HepG2 (cell line): ENCODE results near the gene CPT1B. TPM values are rescaled to one million over a fixed set of nuclear protein-coding genes. Genes with fewer than 3 reads are reported as not detected.

Experiments used
- BRF2 ChIP-seq: sonication (generic); formaldehyde crosslinking; IDR thresholded peaks from 2 replicates; pipeline ENCODE4 v1.8.1; 2022; ENCODE audit warnings: mild to moderate bottlenecking, missing genetic modification reagents
- GTF3A ChIP-seq: sonication (generic); formaldehyde crosslinking; conservative IDR thresholded peaks from 2 replicates; pipeline ENCODE4 v1.4.0; 2020; ENCODE audit warnings: mild to moderate bottlenecking, missing genetic modification reagents
- HNF4A ChIP-seq: sonication (generic); formaldehyde crosslinking; IDR thresholded peaks from 2 replicates; pipeline ENCODE4 v1.4.0; 2020; ENCODE audit warnings: missing genetic modification reagents
- MAX ChIP-seq: IDR thresholded peaks from 2 replicates; pipeline ENCODE4 v1.6.1; 2012; ENCODE audit warnings: inconsistent platforms
- PHF8 ChIP-seq: sonication (generic); formaldehyde crosslinking; IDR thresholded peaks from 2 replicates; pipeline ENCODE4 v1.5.0; 2020; ENCODE audit warnings: missing genetic modification reagents
- PLRG1 ChIP-seq: fragments of 450-650 bp; conservative IDR thresholded peaks from 2 replicates; pipeline ENCODE4 v1.6.1; 2016
- REL ChIP-seq: sonication (generic); formaldehyde crosslinking; conservative IDR thresholded peaks from 2 replicates; pipeline ENCODE4 v1.8.0; 2022; ENCODE audit warnings: mild to moderate bottlenecking, missing genetic modification reagents, moderate library complexity
- SMYD3 ChIP-seq: sonication (generic); formaldehyde crosslinking; IDR thresholded peaks from 2 replicates; pipeline ENCODE4 v1.8.1; 2023; ENCODE audit warnings: mild to moderate bottlenecking, missing genetic modification reagents
- SP1 ChIP-seq, 2 experiments: fragments of 450-650 bp in 1 of 2; sonication (generic) in 1 of 2; formaldehyde crosslinking in 1 of 2; IDR thresholded peaks; 2 replicates each; pipeline versions ENCODE4 v1.4.0 to v1.6.1; 2016 to 2020; ENCODE audit warnings: missing genetic modification reagents in 1 of 2
- THRA ChIP-seq: sonication (generic); formaldehyde crosslinking; IDR thresholded peaks from 2 replicates; pipeline ENCODE4 v1.4.0; 2020; ENCODE audit warnings: missing genetic modification reagents, borderline replicate concordance
- ZBTB2 ChIP-seq: sonication (generic); formaldehyde crosslinking; IDR thresholded peaks from 2 replicates; pipeline ENCODE4 v1.8.0; 2022; ENCODE audit warnings: low read depth, missing genetic modification reagents
- ZC3H13 ChIP-seq: sonication (generic); formaldehyde crosslinking; IDR thresholded peaks from 2 replicates; pipeline ENCODE4 v1.8.1; 2023; ENCODE audit warnings: mild to moderate bottlenecking, missing genetic modification reagents, moderate library complexity
- ZFAT ChIP-seq: sonication (generic); formaldehyde crosslinking; conservative IDR thresholded peaks from 2 replicates; pipeline ENCODE4 v1.8.1; 2023; ENCODE audit warnings: missing genetic modification reagents, inconsistent platforms
- ZNF205 ChIP-seq: IDR thresholded peaks from 2 replicates; pipeline ENCODE4 v1.6.1; 2018; ENCODE audit warnings: missing biosample characterization, missing genetic modification reagents
- ZNF333 ChIP-seq: sonication (generic); formaldehyde crosslinking; IDR thresholded peaks from 2 replicates; pipeline ENCODE4 v1.4.0; 2020; ENCODE audit warnings: mild to moderate bottlenecking, missing genetic modification reagents, borderline replicate concordance
- ZNF569 ChIP-seq: sonication (generic); formaldehyde crosslinking; IDR thresholded peaks from 2 replicates; pipeline ENCODE4 v1.5.0; 2020; ENCODE audit warnings: mild to moderate bottlenecking, missing genetic modification reagents, moderate library complexity, borderline replicate concordance
- ZNF660 ChIP-seq: sonication (generic); formaldehyde crosslinking; IDR thresholded peaks from 2 replicates; pipeline ENCODE4 v1.5.1; 2020; ENCODE audit warnings: mild to moderate bottlenecking, low read depth, missing genetic modification reagents, borderline replicate concordance
- ZNF839 ChIP-seq: sonication (generic); formaldehyde crosslinking; IDR thresholded peaks from 2 replicates; pipeline ENCODE4 v1.4.0; 2020; ENCODE audit warnings: missing genetic modification reagents, mild to moderate bottlenecking, borderline replicate concordance
- polyA plus RNA-seq, 8 experiments: library from polyadenylated mRNA; depleted of rRNA in 3 of 8; stranded (reverse) in 7 of 8; unstranded in 1 of 8; fragments of >200 nt; fragmentation: Illumina TruSeq in 4 of 8; extraction: Trizol in 4 of 8; gene quantifications; 2 replicates each; pipeline versions ENCODE4 v1.2.1 to v1.2.3, GENCODE V29; 2011 to 2016; ENCODE audit warnings: low read depth in 4 of 8, missing spikeins in 1 of 8, mixed read lengths in 1 of 8; ENCODE audit not compliant: insufficient read depth in 1 of 8
- total RNA-seq, 5 experiments: library from RNA; depleted of rRNA; stranded (reverse); fragments of >200 nt; fragmentation: Illumina TruSeq; extraction: Trizol; gene quantifications; 2 replicates each; pipeline ENCODE4 v1.2.3, GENCODE V29; 2016; ENCODE audit warnings: low read depth in 1 of 5
- TF ChIP-seq, protein P1 (sequence below): sonication (generic); formaldehyde crosslinking; IDR thresholded peaks from 2 replicates; pipeline ENCODE4 v1.8.1; 2022; ENCODE audit warnings: low read depth, mild to moderate bottlenecking, missing genetic modification reagents
- TF ChIP-seq, protein P2 (sequence below): sonication (generic); formaldehyde crosslinking; IDR thresholded peaks from 2 replicates; pipeline ENCODE4 v1.4.0; 2020; ENCODE audit warnings: missing genetic modification reagents

The CPT1B gene
- total and polyA plus RNA-seq, 2 of the 13 experiments (the other 11 are each of a cell fraction or from before 2014, with no cell fraction given): 9.2 to 19.5 TPM

DNA sequence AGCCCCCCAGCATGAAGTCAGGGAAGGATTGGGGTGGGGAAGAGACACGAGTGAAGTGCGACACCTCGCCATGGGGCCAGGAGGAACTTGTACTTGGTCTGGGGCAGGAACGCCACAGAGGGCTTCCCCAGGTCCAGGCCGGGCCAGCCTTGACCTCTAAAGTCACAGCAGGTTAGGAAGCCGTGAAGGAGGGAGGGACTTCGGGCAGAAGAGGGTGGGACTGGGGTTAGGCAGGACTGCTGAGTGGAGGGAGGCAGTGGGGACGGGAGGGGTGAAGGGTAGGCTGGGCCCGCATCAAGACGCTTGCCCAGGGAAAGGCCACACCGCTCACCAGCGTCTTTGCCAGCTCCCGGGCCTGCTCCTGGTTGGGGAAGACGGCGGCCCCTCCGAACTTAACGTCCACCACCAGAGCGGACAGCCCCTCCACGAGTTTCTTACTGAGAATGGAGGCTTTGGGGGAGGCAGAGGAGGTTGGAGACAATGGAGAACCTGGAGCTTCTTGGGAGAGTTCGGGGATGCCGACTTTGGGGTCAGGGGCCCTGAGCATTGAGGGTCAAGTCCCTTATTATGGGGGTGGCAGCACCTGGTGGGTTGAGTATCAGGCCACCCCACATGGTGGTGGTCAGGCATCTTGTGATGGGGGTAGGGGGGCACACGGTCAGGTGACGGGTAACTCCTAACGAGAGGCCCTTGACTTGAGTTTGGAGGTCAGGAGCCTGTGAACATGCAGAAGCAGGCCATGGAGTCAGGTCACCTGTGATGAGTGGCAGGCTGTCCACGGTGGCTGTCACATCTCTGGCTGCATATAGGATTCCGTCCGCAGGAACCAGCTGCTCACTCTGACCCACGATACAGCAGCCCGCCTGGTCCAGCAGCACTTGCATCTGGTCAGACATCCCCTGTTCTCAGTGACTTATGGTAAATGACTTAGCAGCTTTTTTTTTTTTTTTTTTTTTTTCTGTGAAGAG lies 51.1 kb downstream of the CPT1B start (continued):
- peak; percentile 63; the same call in 1 of the 2 replicates for TF ChIP-seq GTF3A (CRISPR knock-in tag)
- no peak; the same call in 1 of the 2 replicates for TF ChIP-seq ZC3H13 (CRISPR knock-in tag)
- TF ChIP-seq ZNF660 (CRISPR knock-in tag): peak; percentile 79; the same call in 1 of the 2 replicates
- no peak for TF ChIP-seq SP1 (IDR thresholded peaks at IDR 0.05)
- peak; percentile 58; the same call in 1 of the 2 replicates for TF ChIP-seq SP1 (CRISPR knock-in tag; IDR thresholded peaks at IDR 0.05)
- no peak for TF ChIP-seq ZFAT (CRISPR knock-in tag)
- 0 out of 2 replicates have a peak, but pooled peaks have one; percentile 61 for TF ChIP-seq BRF2 (CRISPR knock-in tag)
- TF ChIP-seq ZNF333 (CRISPR knock-in tag): peak; percentile 33; the same call in 1 of the 2 replicates
- TF ChIP-seq ZNF839 (CRISPR knock-in tag): no peak
- TF ChIP-seq, protein P1, sequence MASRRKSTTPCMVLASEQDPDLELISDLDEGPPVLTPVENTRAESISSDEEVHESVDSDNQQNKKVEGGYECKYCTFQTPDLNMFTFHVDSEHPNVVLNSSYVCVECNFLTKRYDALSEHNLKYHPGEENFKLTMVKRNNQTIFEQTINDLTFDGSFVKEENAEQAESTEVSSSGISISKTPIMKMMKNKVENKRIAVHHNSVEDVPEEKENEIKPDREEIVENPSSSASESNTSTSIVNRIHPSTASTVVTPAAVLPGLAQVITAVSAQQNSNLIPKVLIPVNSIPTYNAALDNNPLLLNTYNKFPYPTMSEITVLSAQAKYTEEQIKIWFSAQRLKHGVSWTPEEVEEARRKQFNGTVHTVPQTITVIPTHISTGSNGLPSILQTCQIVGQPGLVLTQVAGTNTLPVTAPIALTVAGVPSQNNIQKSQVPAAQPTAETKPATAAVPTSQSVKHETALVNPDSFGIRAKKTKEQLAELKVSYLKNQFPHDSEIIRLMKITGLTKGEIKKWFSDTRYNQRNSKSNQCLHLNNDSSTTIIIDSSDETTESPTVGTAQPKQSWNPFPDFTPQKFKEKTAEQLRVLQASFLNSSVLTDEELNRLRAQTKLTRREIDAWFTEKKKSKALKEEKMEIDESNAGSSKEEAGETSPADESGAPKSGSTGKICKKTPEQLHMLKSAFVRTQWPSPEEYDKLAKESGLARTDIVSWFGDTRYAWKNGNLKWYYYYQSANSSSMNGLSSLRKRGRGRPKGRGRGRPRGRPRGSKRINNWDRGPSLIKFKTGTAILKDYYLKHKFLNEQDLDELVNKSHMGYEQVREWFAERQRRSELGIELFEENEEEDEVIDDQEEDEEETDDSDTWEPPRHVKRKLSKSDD (CRISPR knock-in tag): no peak
- no peak for TF ChIP-seq ZNF569 (CRISPR knock-in tag)
- TF ChIP-seq HNF4A: peak; percentile 27; the same call in 1 of the 2 replicates
- TF ChIP-seq PLRG1: no peak
- peak; percentile 56; the same call in 1 of the 2 replicates for TF ChIP-seq THRA (CRISPR knock-in tag)
- TF ChIP-seq ZNF205 (CRISPR knock-in tag): no peak; the same call in 1 of the 2 replicates
- no peak for TF ChIP-seq ZBTB2 (CRISPR knock-in tag)
- no peak for TF ChIP-seq MAX
- TF ChIP-seq SMYD3 (CRISPR knock-in tag): no peak
- TF ChIP-seq, protein P2, sequence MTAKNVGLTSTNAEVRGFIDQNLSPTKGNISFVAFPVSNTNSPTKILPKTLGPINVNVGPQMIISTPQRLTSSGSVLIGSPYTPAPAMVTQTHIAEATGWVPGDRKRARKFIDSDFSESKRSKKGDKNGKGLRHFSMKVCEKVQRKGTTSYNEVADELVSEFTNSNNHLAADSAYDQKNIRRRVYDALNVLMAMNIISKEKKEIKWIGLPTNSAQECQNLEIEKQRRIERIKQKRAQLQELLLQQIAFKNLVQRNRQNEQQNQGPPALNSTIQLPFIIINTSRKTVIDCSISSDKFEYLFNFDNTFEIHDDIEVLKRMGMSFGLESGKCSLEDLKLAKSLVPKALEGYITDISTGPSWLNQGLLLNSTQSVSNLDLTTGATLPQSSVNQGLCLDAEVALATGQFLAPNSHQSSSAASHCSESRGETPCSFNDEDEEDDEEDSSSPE (CRISPR knock-in tag): no peak
- TF ChIP-seq PHF8 (CRISPR knock-in tag): peak; percentile 38
- TF ChIP-seq REL (CRISPR knock-in tag): no peak
